ENCODE data around the gene TMEM163.

The TMEM163 gene

GRCh38 chr2:134540990-134541389 lies 177.8 kb downstream of the TMEM163 start:
- no peak overlapping the region for H3K4me3 ChIP-seq (ENCODE audit: low read depth, low read length)
- TF ChIP-seq ZNF366 (tag by site-specific recombination; conservative IDR thresholded peaks at IDR 0.05) (no peak), ZNF391 (tag by site-specific recombination; IDR thresholded peaks at IDR 0.05; ENCODE audit: borderline replicate concordance, low read depth) (no peak), ZBTB7A (tag by site-specific recombination; IDR thresholded peaks at IDR 0.05; ENCODE audit: low read depth) (no peak), ZNF394 (tag by site-specific recombination; IDR thresholded peaks at IDR 0.05; ENCODE audit: borderline replicate concordance) (no peak), ZBTB21 (tag by site-specific recombination; IDR thresholded peaks at IDR 0.05) (no peak), OSR2 (tag by site-specific recombination; IDR thresholded peaks at IDR 0.05) (no peak), ZNF76 (tag by site-specific recombination; IDR thresholded peaks at IDR 0.05; ENCODE audit: borderline replicate concordance, low read depth) (no peak), ZNF2 (tag by site-specific recombination; IDR thresholded peaks at IDR 0.05) (no peak), ZNF157 (tag by site-specific recombination; IDR thresholded peaks at IDR 0.05) (no peak), ZNF133 (tag by site-specific recombination; IDR thresholded peaks at IDR 0.05) (no peak), MEIS1 (CRISPR knock-in tag; IDR thresholded peaks at IDR 0.05; ENCODE audit: borderline replicate concordance) (no peak), ZNF610 (tag by site-specific recombination; IDR thresholded peaks at IDR 0.05; ENCODE audit: borderline replicate concordance) (no peak), ZNF639 (tag by site-specific recombination; IDR thresholded peaks at IDR 0.05) (no peak)
- H3K27ac ChIP-seq (ENCODE audit: extremely low read depth, low read depth, low read length) = no peak overlapping the region
- H3K9me3 ChIP-seq (ENCODE audit: control insufficient read depth, insufficient read depth, low read depth, low read length) = no peaks in the 10 kb centered on the region
- ChIA-PET CTCF (interaction anchor here (0.6 kb wide), 1 partner anchor 12 kb away, joined by 3 read pairs; no protein-coding TSS in a partner anchor), POLR2A (no interaction called here)
- H3K36me3 ChIP-seq (ENCODE audit: control insufficient read depth in 2 of 2, insufficient read depth in 1 of 2, low read length in 2 of 2) = no peaks in the 10 kb centered on the region
- H3K4me1 ChIP-seq (ENCODE audit: control insufficient read depth, insufficient read depth, low read length) = no peaks in the 10 kb centered on the region

- TF ChIP-seq ZIC2 (tag by site-specific recombination; IDR thresholded peaks at IDR 0.05) (no peak), ZNF660 (tag by site-specific recombination; IDR thresholded peaks at IDR 0.05) (no peak), SP7 (tag by site-specific recombination; IDR thresholded peaks at IDR 0.05) (no peak), ZNF704 (tag by site-specific recombination; IDR thresholded peaks at IDR 0.05) (no peak), FEZF1 (tag by site-specific recombination; IDR thresholded peaks at IDR 0.05) (no peak), AEBP2 (tag by site-specific recombination; IDR thresholded peaks at IDR 0.05; ENCODE audit: borderline replicate concordance) (no peak)
- H3K4me3 ChIP-seq (ENCODE audit: low read depth, low read length) = no peak overlapping the region
- no peaks in the 10 kb centered on the region for H3K4me1 ChIP-seq (ENCODE audit: control insufficient read depth, insufficient read depth, low read length)
- ChIA-PET POLR2A (no interaction called here), CTCF (no interaction called here)
- H3K36me3 ChIP-seq (ENCODE audit: control insufficient read depth in 2 of 2, insufficient read depth in 1 of 2, low read length in 2 of 2) = no peaks in the 10 kb centered on the region
- no peak overlapping the region for H3K27ac ChIP-seq (ENCODE audit: extremely low read depth, low read depth, low read length)
- no peaks in the 10 kb centered on the region for H3K9me3 ChIP-seq (ENCODE audit: control insufficient read depth, insufficient read depth, low read depth, low read length)
Observed at GRCh38 chr2:134539981-134540380, 178.8 kb downstream of the TMEM163 start.

GRCh38 chr2:134537702-134538101 lies 181.1 kb downstream of the TMEM163 start:
- ChIA-PET POLR2A (no interaction called here), CTCF (no interaction called here)
- no peaks in the 10 kb centered on the region for H3K4me1 ChIP-seq (ENCODE audit: control insufficient read depth, insufficient read depth, low read length)
- TF ChIP-seq ZNF704 (tag by site-specific recombination; IDR thresholded peaks at IDR 0.05) = no peak
- H3K36me3 ChIP-seq (ENCODE audit: control insufficient read depth in 2 of 2, insufficient read depth in 1 of 2, low read length in 2 of 2) = no peaks in the 10 kb centered on the region
- H3K27ac ChIP-seq (ENCODE audit: extremely low read depth, low read depth, low read length) = no peak overlapping the region
- H3K9me3 ChIP-seq (ENCODE audit: control insufficient read depth, insufficient read depth, low read depth, low read length) = no peaks in the 10 kb centered on the region
- H3K4me3 ChIP-seq (ENCODE audit: low read depth, low read length) = no peak overlapping the region
